HG02870 (cell line): ENCODE data around the gene NEDD4L.
"Not testable (repeated sequence)": the region's sequence is repeated elsewhere in the genome, so short reads cannot be mapped to it uniquely, and the experiment has no call there.

ENCODE experiments used
- ATAC-seq: cut with Tn5 transposase; IDR thresholded peaks from one replicate; pipeline ENCODE4 v1.9.1; 2021; ENCODE audit warnings: mild to moderate bottlenecking, moderate library complexity; ENCODE audit not compliant: unreplicated experiment

NEDD4L gene

GRCh38 chr18:58360324-58360723 lies 316.3 kb downstream of the NEDD4L start:
- no peak for ATAC-seq

GRCh38 chr18:58361212-58361611 lies 317.2 kb downstream of the NEDD4L start:
- no peak for ATAC-seq

DNA sequence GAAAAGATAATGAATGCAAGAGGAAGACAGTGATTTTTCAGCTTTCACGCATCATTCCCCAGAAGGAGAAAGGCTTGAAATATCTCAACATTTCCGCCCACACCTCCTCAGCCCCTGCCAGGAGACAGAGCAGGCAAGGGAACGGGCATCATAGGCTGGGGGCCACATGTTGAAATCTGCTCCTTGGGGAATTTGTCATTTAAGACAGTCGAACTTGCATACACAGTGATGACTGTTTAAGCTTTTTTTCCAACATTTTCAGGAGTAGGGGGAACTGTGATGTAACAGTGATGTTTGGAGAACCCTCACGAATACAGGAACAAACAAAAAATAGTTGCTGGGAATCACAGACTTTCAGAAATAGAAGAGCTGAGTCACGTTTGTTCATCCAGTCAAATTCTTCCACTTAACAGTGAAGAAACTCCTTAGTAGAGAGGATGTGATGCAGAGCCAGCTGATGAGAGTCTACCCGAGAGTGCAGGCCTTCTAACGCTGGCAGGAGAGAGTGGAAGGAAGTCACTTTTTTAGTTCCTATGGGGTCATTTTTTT lies 318.1 kb downstream of the NEDD4L start:
- ATAC-seq: no peak

GRCh38 chr18:58362829-58363271 lies 318.8 kb downstream of the NEDD4L start:
- ATAC-seq: no peak

DNA sequence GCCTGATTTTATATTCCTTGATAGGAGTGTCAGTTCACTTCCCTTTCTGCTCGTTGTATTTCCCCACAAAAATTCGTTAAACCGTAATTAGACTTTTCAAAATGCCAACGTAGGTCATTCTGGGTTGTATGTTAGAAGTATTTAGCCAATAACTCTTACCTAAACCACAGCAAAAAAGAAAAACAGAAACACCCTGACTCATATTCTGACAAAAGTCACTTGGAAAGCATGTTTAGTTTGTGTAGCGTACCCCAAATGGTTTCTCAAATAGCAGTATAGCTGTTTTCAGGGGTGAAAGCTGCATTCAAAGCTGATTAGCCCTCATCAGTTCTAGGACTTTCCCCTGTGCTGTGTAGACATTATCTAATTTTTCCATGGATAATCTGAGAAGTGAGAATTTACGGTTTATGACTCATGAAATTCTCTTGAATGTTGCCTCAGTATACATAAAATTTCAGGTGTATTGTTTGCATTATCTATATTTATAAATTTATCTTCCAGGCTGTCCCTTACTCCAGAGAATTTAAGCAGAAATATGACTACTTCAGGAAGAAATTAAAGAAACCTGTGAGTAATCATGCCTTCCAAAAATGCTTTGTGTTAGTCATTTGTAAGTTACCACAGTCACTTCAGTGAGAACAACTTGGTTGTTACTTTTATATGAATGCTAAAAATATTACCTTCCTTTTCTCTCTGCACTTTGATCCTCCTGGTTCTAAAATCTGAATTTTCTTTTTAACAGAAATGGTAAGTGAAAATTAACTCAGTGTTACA lies 319.9 kb downstream of the NEDD4L start:
- no peak for ATAC-seq

- ATAC-seq: no peak
These were observed 321.0 kb downstream of the NEDD4L start for GRCh38 chr18:58364876-58365528.

DNA sequence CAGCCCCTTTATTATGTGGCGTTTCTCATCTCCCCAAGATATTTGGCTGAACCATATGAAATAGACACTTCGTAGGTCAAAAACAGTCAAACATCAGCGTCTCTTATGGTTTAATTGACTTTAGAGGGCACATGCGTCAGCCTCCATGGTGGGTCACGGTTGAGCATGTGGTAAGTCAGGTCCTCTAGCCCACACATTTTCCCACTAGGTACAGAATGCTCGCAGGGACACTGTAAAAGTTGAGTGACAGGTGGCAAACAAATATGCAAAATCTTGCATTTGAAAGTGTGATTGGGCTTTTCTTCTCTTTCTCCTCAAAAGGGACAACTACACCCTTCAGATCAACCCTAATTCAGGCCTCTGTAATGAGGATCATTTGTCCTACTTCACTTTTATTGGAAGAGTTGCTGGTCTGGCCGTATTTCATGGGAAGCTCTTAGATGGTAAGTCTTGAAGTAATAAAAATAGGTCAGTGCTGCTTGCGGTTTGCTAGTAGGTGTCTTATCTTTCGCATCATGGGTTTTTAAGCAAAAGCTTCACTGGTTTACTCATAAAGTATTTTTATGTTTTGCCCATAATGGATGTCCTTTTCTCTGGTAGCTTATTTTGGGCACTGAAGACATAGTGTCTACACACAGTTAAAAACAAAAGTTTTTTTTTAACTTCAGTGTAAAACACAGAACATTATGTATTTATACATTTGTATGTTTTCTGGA lies 323.6 kb downstream of the NEDD4L start:
- ATAC-seq: no peak

DNA sequence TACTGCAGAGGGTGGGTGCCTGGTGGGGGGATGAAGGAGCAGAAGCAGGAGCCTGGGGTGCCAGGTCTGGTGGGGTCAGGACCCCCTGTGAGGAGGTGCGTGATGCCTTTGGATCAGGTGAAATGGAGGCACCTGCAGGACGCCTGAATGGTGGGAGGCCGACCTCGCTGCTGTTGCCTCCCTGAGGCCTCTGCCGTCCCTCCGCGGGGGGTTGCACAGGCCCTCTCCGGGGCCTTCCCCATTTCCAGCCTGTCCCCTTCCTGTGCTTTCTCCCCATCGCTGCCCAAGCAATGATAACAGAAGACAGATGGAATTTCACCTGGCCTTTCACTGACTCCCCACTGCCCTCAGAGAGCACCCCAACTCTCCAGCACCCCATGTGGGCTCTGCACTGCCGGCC lies 325.6 kb downstream of the NEDD4L start:
- no peak for ATAC-seq

GRCh38 chr18:58370038-58370580 lies 326.1 kb downstream of the NEDD4L start:
- ATAC-seq: no peak

DNA sequence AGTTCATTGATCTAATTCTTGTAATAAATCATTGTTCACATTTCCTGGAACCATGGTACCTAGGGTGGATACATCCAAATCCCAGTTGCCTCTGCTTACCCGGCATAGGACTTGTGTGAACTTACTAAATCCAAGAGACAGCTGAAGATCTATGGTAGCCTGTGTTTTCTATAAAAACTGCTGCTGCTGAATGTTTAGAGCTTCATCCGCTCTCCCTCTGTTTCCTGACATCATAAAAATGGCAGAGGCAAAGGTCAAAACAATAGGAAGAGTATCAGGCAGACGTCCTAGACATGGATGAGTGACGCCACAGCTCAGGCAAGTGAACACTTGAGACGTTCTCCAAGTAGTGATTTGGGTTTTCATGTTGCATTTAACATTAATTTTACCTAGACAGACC lies 326.6 kb downstream of the NEDD4L start:
- no peak for ATAC-seq

DNA sequence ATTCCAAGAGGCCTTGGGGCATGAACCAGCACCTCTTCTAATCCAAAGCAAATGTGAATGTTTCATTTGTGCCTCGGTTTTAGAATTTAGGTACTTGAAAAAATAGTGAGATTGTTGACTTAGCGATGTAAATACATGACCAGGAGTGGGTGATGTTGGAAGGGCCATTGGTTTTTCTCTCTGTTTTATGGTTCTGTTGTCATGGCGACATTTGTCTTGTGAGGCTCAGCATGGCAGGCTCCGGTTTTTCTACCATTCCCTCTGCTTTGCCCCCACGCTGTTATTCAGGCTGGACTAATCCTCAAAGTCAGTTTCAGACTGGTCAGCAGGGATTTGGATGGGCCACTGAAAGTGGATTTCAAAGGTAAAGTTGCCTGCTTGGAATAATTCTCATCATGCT lies 329.5 kb downstream of the NEDD4L start:
- no peak for ATAC-seq

- ATAC-seq: no peak
These were observed 331.0 kb downstream of the NEDD4L start for GRCh38 chr18:58375051-58375450.

DNA sequence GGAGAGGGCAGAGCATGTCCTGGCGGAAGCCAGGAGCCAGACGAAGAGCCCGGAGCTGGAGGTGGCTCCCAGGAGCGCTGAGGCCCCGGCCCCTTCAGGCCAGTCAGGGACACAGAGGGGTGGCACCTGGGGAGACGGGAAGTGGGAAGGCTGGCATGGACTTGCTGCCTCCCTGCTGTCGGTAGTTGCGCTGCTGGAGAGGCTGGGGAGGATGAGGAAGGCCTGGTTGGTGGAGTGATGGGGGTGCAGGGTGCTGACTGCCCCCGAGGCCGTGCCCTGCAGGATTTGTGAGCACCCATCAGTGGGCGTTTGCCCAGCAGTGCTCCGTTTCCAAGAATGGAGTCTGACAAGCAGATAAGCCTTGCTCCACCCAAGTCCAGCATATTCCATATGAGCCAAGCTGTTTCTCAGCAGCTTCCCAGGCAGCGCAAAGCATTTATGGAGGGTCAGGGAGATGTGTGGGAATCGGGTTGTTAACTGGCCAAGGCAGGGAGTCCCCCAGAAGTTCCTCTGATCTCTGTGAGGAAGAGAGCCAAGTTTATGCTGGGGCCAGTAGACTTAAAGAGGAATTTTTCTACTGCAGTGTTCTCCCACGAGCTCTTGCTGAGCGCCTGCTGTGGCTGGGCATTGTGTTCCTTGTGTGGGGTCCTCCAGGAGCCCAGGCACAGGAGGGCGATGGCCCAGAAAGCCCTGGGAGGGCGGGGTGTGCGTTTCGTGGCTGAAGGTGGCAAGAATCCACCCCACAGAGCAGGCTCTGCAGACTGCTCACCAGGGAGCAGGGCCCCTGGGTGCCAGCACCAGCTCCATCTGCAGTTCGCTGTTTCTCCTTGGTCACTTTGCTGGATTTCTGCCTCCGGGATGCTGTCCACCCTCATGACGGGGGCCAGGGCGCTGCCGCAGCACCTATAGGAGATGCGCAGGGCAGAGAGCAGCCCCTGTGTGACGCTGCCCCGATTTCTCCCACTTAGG lies 334.7 kb downstream of the NEDD4L start:
- no peak for ATAC-seq

- no peak for ATAC-seq
These were observed 335.4 kb downstream of the NEDD4L start for GRCh38 chr18:58379443-58379842.

GRCh38 chr18:58380113-58380512 lies 336.1 kb downstream of the NEDD4L start:
- ATAC-seq: not testable (repeated sequence)

DNA sequence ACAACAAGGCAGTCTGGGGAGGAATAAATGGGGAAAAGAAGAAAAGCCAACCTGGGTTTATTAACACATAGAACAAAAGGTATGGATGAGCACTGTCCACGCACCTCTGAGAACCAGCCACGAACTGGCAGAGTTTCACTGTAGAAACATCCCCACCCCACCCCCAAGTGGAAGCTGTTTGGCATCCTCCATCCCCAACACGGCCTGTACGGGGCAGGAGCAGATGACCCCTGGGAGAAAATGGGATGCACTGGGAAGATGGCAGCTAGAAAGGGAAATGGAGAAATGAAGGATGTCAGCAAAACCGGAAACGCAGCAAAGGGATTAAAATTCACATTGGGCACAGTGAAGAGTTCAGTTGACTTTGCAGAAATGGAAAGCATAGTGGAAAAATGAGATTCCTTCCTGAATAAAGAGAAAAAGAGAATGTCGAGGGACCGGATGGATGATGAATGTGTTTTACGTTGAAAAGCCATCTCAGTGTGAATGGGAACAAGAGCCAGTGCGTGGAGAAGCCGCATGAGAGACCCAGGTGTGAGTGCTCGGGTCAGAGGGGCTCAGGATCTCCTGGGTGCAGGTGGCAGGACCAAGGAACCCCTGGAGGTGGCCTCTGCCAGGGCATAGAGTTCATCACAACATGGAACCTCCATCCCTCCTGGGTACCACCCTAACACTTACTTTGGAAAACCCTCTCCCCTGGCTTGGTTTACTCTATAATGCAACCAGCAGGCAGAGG lies 337.8 kb downstream of the NEDD4L start:
- no peak for ATAC-seq

DNA sequence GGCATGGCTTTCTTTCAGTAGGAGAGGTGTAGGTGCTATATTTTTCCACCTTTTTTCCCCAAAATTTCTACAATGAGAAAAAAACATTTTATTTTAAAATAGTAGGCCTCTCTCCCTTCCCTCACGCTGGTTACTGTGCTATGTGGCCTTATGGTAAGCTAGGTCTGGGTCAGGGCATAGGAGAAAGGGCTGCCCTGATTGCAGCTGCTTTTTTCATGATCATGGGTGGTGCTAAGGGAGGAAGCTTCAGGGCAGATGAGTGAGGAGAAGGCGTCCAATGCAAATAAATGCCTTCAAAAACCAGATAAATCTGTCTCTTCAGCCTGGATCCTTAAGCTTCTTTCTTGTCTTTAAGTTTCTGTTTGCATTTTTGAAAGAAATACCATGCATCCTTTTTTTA lies 338.4 kb downstream of the NEDD4L start:
- ATAC-seq: no peak

DNA sequence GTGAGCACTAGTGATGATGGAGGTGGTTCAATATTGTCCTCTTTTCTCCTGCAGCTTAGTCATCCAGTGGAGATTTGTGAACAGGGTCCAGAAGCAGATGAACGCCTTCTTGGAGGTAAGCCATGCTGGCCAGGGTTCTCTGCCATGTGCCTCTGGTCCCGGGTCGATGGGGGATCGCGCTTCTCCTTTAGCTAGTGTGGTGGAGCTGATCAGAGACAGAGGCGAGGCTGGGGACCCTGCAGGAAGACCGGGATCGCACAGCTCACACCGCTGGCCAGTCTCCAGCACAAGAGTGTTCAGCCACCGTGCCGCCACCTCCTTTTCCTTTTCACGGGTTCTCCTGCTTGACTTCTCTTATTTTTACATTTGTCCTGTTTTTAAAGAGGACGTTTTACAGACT lies 341.4 kb downstream of the NEDD4L start:
- no peak for ATAC-seq

DNA sequence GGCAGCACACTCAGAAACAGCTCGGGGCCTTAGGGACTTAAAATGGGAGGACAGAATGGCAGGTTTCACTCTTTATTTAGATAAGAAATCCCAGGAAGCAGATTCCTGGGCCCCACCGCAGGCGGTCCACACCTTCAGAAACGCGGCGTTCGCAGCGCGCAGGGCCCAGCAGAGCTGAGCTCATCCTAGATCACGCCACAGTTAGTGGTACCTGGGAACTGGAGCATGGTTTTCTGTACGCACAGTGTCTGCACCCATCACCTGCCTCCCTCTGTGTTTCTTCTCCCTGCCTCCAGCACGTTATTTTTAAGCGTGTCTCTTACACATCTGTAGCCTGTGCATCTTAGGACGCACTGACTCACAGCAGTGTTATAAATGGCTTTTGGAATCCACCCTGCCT lies 342.8 kb downstream of the NEDD4L start:
- ATAC-seq: no peak
